Mucosa of stomach (tissue), 1 donor: ENCODE data around the gene ANKRD11.
"Not testable (repeated sequence)": the region's sequence is repeated elsewhere in the genome, so short reads cannot be mapped to it uniquely, and the experiment has no call there.

ENCODE experiments used
- H3K27me3 ChIP-seq: one replicate; pipeline ENCODE4 v1.7.0; 2013; ENCODE audit warnings: mild to moderate bottlenecking, low read length; ENCODE audit not compliant: control insufficient read depth, insufficient read depth
- H3K36me3 ChIP-seq: one replicate; pipeline ENCODE4 v1.7.0; 2013; ENCODE audit warnings: low read length; ENCODE audit not compliant: control insufficient read depth, insufficient read depth
- H3K4me1 ChIP-seq: one replicate; pipeline ENCODE4 v1.7.0; 2013; ENCODE audit warnings: mild to moderate bottlenecking, low read length; ENCODE audit not compliant: control insufficient read depth, insufficient read depth
- H3K4me3 ChIP-seq: one replicate; pipeline ENCODE4 v1.7.0; 2013; ENCODE audit warnings: low read length
- H3K9ac ChIP-seq: one replicate; pipeline ENCODE4 v1.7.0; 2013; ENCODE audit warnings: mild to moderate bottlenecking, low read length, moderate library complexity
- H3K9me3 ChIP-seq: one replicate; pipeline ENCODE4 v1.7.0; 2013; ENCODE audit warnings: mild to moderate bottlenecking, low read length, moderate library complexity; ENCODE audit not compliant: control insufficient read depth
- donor health status: Pancreatic carcinoma.

The ANKRD11 gene

DNA sequence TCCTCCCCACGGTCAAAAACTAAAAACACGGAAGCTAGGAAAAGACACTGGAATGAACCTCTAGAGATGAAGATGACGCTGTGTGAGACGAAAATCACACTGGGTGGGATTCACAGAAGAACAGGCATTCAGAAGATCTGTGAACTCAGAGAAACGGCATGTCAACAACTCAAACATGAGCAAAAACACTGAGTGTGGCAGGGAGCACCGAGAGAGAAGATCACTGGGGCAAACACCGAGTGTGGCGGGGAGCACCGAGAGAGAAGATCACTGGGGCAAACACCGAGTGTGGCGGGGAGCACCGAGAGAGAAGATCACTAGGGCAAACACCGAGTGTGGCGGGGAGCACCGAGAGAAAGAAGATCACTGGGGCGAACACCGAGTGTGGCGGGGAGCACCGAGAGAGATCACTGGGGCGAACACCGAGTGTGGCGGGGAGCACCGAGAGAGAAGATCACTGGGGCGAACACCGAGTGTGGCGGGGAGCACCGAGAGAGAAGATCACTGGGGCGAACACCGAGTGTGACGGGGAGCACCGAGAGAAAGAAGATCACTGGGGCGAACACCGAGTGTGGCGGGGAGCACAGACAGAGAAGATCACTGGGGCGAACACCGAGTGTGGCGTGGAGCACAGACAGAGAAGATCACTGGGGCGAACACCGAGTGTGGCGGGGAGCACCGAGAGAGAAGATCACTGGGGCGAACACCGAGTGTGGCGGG, 100.7 kb downstream of the ANKRD11 start:
- H3K27me3 ChIP-seq, H3K9me3 ChIP-seq, H3K4me3 ChIP-seq, H3K9ac ChIP-seq, H3K36me3 ChIP-seq: not testable (repeated sequence)
- H3K4me1 ChIP-seq: peaks cover 15% of the 10 kb centered on the region

- Histone ChIP-seq H3K36me3 (no peaks in the 10 kb centered on the region), H3K9ac (no peak overlapping the region), H3K4me3 (no peak overlapping the region), H3K4me1 (peaks cover 16% of the 10 kb centered on the region), H3K9me3 (no peaks in the 10 kb centered on the region), H3K27me3 (no peaks in the 10 kb centered on the region)
Observed at GRCh38 chr16:89388536-89388935, 101.8 kb downstream of the ANKRD11 start.

GRCh38 chr16:89386306-89387185, 103.8 kb downstream of the ANKRD11 start:
- Histone ChIP-seq H3K9ac (no peak overlapping the region), H3K36me3 (no peaks in the 10 kb centered on the region), H3K9me3 (no peaks in the 10 kb centered on the region), H3K27me3 (no peaks in the 10 kb centered on the region), H3K4me3 (no peak overlapping the region), H3K4me1 (peaks cover 26% of the 10 kb centered on the region)

- Histone ChIP-seq H3K9me3 (no peaks in the 10 kb centered on the region), H3K36me3 (no peaks in the 10 kb centered on the region), H3K9ac (no peak overlapping the region), H3K4me3 (no peak overlapping the region), H3K4me1 (peaks cover 26% of the 10 kb centered on the region), H3K27me3 (no peaks in the 10 kb centered on the region)
Observed at GRCh38 chr16:89385712-89386111, 104.6 kb downstream of the ANKRD11 start.

- no peak overlapping the region for H3K4me3 ChIP-seq
- H3K9ac ChIP-seq: no peak overlapping the region
- H3K27me3 ChIP-seq: no peaks in the 10 kb centered on the region
- H3K36me3 ChIP-seq: no peaks in the 10 kb centered on the region
- no peaks in the 10 kb centered on the region for H3K9me3 ChIP-seq
- H3K4me1 ChIP-seq: peaks cover 26% of the 10 kb centered on the region
Observed at GRCh38 chr16:89384282-89384681, 106.1 kb downstream of the ANKRD11 start.

DNA sequence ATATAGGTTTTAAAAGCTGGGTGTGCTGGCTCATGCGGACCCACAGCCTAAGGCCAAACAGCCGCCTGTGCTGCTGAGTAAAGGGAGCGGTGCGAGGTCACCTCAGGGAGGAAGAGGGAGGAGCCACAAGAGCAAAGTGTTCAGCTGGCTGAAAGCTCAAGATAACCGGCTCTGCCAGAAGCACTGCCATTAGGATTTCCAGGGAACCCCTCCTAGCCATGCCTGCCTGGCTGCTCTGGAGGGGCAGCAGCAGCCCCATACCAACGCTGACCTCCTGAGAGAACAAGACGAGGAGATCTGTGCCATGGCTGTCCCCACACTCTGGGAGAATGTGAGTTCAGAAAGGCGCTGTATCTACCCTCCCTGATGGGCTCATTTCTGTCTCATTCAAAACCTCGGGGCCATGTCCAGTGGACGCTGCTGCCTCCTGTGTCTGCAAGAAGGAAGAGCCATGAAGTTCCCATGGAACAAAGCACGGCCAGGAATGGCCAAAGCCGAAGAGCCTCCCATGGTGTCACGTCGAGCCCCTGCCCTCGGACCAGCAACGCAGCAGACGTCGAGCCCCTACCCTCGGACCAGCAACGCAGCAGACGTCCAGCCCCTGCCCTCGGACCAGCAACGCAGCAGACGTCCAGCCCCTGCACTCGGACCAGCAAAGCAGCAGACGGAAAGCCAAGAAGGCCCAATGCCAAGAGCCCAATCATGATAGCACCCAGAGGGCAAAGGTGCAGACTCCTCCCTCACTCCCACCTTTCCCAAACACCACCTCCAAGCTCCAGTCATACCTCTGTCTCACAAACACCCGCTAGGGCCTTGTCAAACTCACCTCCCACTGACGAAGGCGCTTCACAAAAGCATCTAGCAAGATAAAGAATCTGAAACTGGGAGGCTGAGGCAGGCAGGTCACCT, 107.0 kb downstream of the ANKRD11 start:
- Histone ChIP-seq H3K27me3 (no peaks in the 10 kb centered on the region), H3K9ac (no peak overlapping the region), H3K9me3 (no peaks in the 10 kb centered on the region), H3K4me1 (peaks cover 29% of the 10 kb centered on the region), H3K36me3 (no peaks in the 10 kb centered on the region), H3K4me3 (no peak overlapping the region)

DNA sequence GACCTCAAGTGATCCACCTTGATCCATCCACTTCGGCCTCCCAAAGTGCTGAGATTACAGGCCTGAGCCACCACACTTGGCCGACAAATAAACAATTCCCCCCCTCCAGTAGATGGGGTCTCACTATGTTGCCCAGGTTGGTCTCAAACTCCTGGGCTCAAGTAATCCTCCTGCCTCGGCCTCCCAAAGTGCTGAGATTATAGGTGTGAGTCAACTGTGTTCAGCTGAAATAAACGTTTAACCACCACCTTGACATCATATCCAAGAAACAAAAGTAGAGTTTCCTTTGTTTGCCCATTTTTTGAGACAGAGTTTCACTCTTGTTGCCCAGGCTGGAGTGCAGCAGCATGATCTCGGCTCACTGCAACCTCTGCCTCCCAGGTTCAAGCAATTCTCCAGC, 107.8 kb downstream of the ANKRD11 start:
- not testable (repeated sequence) for H3K9ac ChIP-seq, H3K4me3 ChIP-seq
- peaks cover 34% of the 10 kb centered on the region for H3K4me1 ChIP-seq

GRCh38 chr16:89381788-89382187, 108.6 kb downstream of the ANKRD11 start:
- H3K27me3 ChIP-seq: no peaks in the 10 kb centered on the region
- no peak overlapping the region for H3K4me3 ChIP-seq
- peaks cover 41% of the 10 kb centered on the region for H3K4me1 ChIP-seq
- H3K9me3 ChIP-seq: no peaks in the 10 kb centered on the region
- H3K36me3 ChIP-seq: no peaks in the 10 kb centered on the region
- no peak overlapping the region for H3K9ac ChIP-seq

More for the DNA sequence above, 107.8 kb downstream of the ANKRD11 start:
- not testable (repeated sequence) for H3K9me3 ChIP-seq, H3K36me3 ChIP-seq, H3K27me3 ChIP-seq

DNA sequence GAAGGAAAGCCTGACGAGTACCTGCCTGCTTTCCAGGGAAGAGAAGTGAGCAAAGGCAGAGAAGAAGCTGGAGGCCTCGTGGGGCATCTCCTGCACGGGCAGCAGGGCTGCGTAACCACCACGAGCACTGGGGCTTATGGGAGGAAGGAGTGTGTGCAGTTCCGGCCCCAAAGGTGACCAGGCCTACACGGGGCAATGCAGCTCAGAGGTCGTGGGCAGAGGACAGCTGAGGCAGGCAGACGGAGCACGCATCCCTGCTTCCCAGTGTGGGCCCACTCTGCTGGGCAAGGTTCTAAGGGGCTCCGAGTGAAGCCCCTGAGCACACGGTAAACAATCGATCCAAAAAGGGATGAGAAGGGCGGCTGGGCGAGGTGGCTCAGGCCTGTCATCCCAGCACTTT, 109.7 kb downstream of the ANKRD11 start:
- H3K9ac ChIP-seq: no peak overlapping the region
- no peak overlapping the region for H3K4me3 ChIP-seq
- H3K9me3 ChIP-seq: no peaks in the 10 kb centered on the region
- H3K36me3 ChIP-seq: no peaks in the 10 kb centered on the region
- no peaks in the 10 kb centered on the region for H3K27me3 ChIP-seq
- peaks cover 45% of the 10 kb centered on the region for H3K4me1 ChIP-seq

GRCh38 chr16:89378947-89379771, 111.2 kb downstream of the ANKRD11 start:
- Histone ChIP-seq H3K4me3 (no peak overlapping the region), H3K4me1 (peaks cover 35% of the 10 kb centered on the region), H3K27me3 (no peaks in the 10 kb centered on the region), H3K9me3 (no peaks in the 10 kb centered on the region), H3K36me3 (no peaks in the 10 kb centered on the region), H3K9ac (no peak overlapping the region)

DNA sequence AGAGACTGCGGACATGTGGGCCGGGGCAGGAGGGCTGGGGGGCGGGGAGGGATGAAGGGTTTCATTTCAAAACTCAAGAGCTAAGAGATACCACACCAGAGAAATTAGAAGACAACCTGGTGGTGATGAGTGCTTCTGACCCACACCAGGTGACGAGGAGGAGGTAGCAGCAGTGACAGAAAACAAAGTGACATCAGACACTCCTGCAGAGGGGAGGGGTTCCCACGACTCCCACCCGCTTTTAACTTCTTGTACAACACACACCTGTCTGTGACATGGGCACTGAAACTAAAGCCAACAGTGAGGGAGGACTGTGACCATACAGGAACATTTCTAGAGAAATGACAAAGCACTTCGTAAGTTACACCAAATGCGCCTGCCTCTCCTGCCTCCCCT, 112.9 kb downstream of the ANKRD11 start:
- Histone ChIP-seq H3K9me3 (no peaks in the 10 kb centered on the region), H3K36me3 (no peaks in the 10 kb centered on the region), H3K4me3 (no peak overlapping the region), H3K9ac (no peak overlapping the region), H3K4me1 (peaks cover 19% of the 10 kb centered on the region), H3K27me3 (no peaks in the 10 kb centered on the region)
